HepG2 (cell line): Measurements from ENCODE around the gene RCCD1. TPM values are rescaled to one million over a fixed set of nuclear protein-coding genes. Genes with fewer than 3 reads are reported as not detected.

Source experiments
- ATAC-seq: fragments of 200-7000 bp; cut with Tn5 transposase; 3 replicates; pipeline ENCODE4 v1.9.1; 2020; ENCODE audit warnings: mild to moderate bottlenecking, moderate library complexity
- BruUV-seq: library from RNA; stranded (reverse); fragments of 400-500 nt; replicated peaks from 2 replicates; lab custom pipeline; 2021; lab: Mats Ljungman, UMichigan
- CTCF ChIA-PET: fragments of 300-600 bp; formaldehyde crosslinking; extraction: SDS; loops from one replicate; lab custom pipeline; 2021; ENCODE audit warnings: low total read pairs, inconsistent platforms, low intra/inter-chr PET ratio; lab: Yijun Ruan, JAX
- POLR2A ChIA-PET: fragments of 350-600 bp; sonication (Branson Sonifier 250); formaldehyde crosslinking; loops from one replicate; lab custom pipeline; 2020; ENCODE audit warnings: antibody characterized with exemption, inconsistent platforms; lab: Yijun Ruan, JAX
- DNase-seq: peaks from one replicate; pipeline ENCODE4 v3.0.0-alpha.2; 2015; ENCODE audit warnings: low spot score
- FAIRE-seq: peaks from 3 replicates; lab custom pipeline; 2011; peaks lifted over from hg19 to GRCh38; lab: Jason Lieb, UNC
- H2AFZ ChIP-seq: one replicate; pipeline ENCODE4 v1.6.1; 2011; ENCODE audit warnings: low read length, inconsistent platforms
- H3K27ac ChIP-seq: fragments of 300-600 bp; 3 replicates; pipeline ENCODE4 v1.8.0; 2011; ENCODE audit warnings: mixed run types, mild to moderate bottlenecking, mixed read lengths, low read length, inconsistent platforms; ENCODE audit not compliant: insufficient read depth; ENCODE audit errors: extremely low read length
- H3K27me3 ChIP-seq, 2 experiments: fragments of 200-600 bp in 1 of 2; 2 replicates in 1 of 2; 3 replicates in 1 of 2; pipeline versions ENCODE4 v1.6.0 to v1.8.0; 2011; ENCODE audit warnings: low read length in 2 of 2, mild to moderate bottlenecking in 2 of 2, moderate library complexity in 2 of 2, inconsistent platforms in 1 of 2; ENCODE audit not compliant: insufficient read depth in 2 of 2, control insufficient read depth in 1 of 2
- H3K36me3 ChIP-seq, 2 experiments: fragments of 200-600 bp in 1 of 2; replicated peaks in 1 of 2; 2 replicates in 1 of 2; 3 replicates in 1 of 2; pipeline versions ENCODE4 v1.5.1 to v1.8.0; 2011; ENCODE audit warnings: low read length in 2 of 2, inconsistent platforms in 1 of 2; ENCODE audit not compliant: insufficient read depth in 2 of 2, control insufficient read depth in 1 of 2
- H3K4me1 ChIP-seq: 2 replicates; pipeline ENCODE4 v1.5.1; 2012; ENCODE audit warnings: low read length, inconsistent platforms; ENCODE audit not compliant: insufficient read depth
- H3K4me2 ChIP-seq: 2 replicates; pipeline ENCODE4 v1.6.0; 2011; ENCODE audit warnings: low read depth, low read length, inconsistent platforms
- H3K4me3 ChIP-seq, 3 experiments: fragments of 200-600 bp in 1 of 3; sonication (generic), shearing (Covaris generic) in 1 of 3; replicated peaks in 1 of 3; 2 replicates each; pipeline ENCODE4 v1.5.1; 2011 to 2016; ENCODE audit warnings: low read length in 3 of 3, inconsistent platforms in 2 of 3, low read depth in 2 of 3, mild to moderate bottlenecking in 2 of 3, control low read depth in 1 of 3, mixed read lengths in 1 of 3; ENCODE audit not compliant: insufficient read depth in 1 of 3
- H3K79me2 ChIP-seq: one replicate; pipeline ENCODE4 v1.6.1; 2011; ENCODE audit warnings: low read length, inconsistent platforms; ENCODE audit not compliant: insufficient read depth
- H3K9ac ChIP-seq: 2 replicates; pipeline ENCODE4 v1.6.0; 2011; ENCODE audit warnings: mild to moderate bottlenecking, low read depth, low read length, inconsistent platforms; ENCODE audit not compliant: insufficient read depth
- H3K9me3 ChIP-seq: 2 replicates; pipeline ENCODE4 v1.5.1; 2012; ENCODE audit warnings: mild to moderate bottlenecking, low read length
- H4K20me1 ChIP-seq: 2 replicates; pipeline ENCODE4 v1.6.0; 2011; ENCODE audit warnings: inconsistent platforms, mild to moderate bottlenecking, low read length, moderate library complexity; ENCODE audit not compliant: insufficient read depth
- AHR ChIP-seq: IDR thresholded peaks from 2 replicates; pipeline ENCODE4 v1.6.1; 2018; ENCODE audit warnings: missing genetic modification reagents, missing compliant biosample characterization
- ATF5 ChIP-seq: sonication (generic); formaldehyde crosslinking; IDR thresholded peaks from 2 replicates; pipeline ENCODE4 v1.4.0; 2020; ENCODE audit warnings: mild to moderate bottlenecking, low read depth, missing genetic modification reagents
- CTCF ChIP-seq: sonication (generic); formaldehyde crosslinking; IDR thresholded peaks from 2 replicates; pipeline ENCODE4 v1.5.0; 2020; ENCODE audit warnings: mild to moderate bottlenecking, missing genetic modification reagents, moderate library complexity
- NFIC ChIP-seq: IDR thresholded peaks from 2 replicates; pipeline ENCODE4 v1.6.1; 2012; ENCODE audit warnings: mild to moderate bottlenecking, low read length, inconsistent platforms
- NFRKB ChIP-seq: fragments of 450-650 bp; IDR thresholded peaks from 2 replicates; pipeline ENCODE4 v1.6.1; 2017
- NRL ChIP-seq: sonication (generic); formaldehyde crosslinking; IDR thresholded peaks from 2 replicates; pipeline ENCODE4 v1.5.0; 2020; ENCODE audit warnings: missing genetic modification reagents, mild to moderate bottlenecking, moderate library complexity, borderline replicate concordance
- TBL1XR1 ChIP-seq: fragments of 150-350 bp; IDR thresholded peaks from 2 replicates; pipeline ENCODE4 v1.6.1; 2014; ENCODE audit warnings: borderline replicate concordance, low read length; ENCODE audit not compliant: partially characterized antibody
- TFE3 ChIP-seq: IDR thresholded peaks from 2 replicates; pipeline ENCODE4 v1.6.1; 2016
- ZBTB2 ChIP-seq: sonication (generic); formaldehyde crosslinking; IDR thresholded peaks from 2 replicates; pipeline ENCODE4 v1.8.0; 2022; ENCODE audit warnings: low read depth, missing genetic modification reagents
- ZBTB42 ChIP-seq: sonication (generic); formaldehyde crosslinking; IDR thresholded peaks from 2 replicates; pipeline ENCODE4 v1.5.0; 2020; ENCODE audit warnings: mild to moderate bottlenecking, missing genetic modification reagents
- ZNF337 ChIP-seq: sonication (generic); formaldehyde crosslinking; IDR thresholded peaks from 2 replicates; pipeline ENCODE4 v1.5.1; 2020; ENCODE audit warnings: missing genetic modification reagents, low read depth, mild to moderate bottlenecking, borderline replicate concordance
- ZNF562 ChIP-seq: sonication (generic); formaldehyde crosslinking; IDR thresholded peaks from 2 replicates; pipeline ENCODE4 v1.8.0; 2022; ENCODE audit warnings: missing genetic modification reagents, borderline replicate concordance
- ZNF713 ChIP-seq: sonication (generic); formaldehyde crosslinking; IDR thresholded peaks from 2 replicates; pipeline ENCODE4 v1.4.0; 2020; ENCODE audit warnings: mild to moderate bottlenecking, missing genetic modification reagents
- ZNF775 ChIP-seq: sonication (generic); formaldehyde crosslinking; IDR thresholded peaks from 2 replicates; pipeline ENCODE4 v1.4.0; 2020; ENCODE audit warnings: missing genetic modification reagents, mild to moderate bottlenecking, moderate library complexity, borderline replicate concordance
- WGBS: methylation state at CpG from one replicate; pipeline ENCODE4 v1.1.6; 2017; ENCODE audit warnings: low lambda C conversion rate; 5-methylcytosine and 5-hydroxymethylcytosine counted together
- in situ Hi-C: cut with HindIII; loops from 2 replicates; pipeline ENCODE4 v1.10.0; 2017; ENCODE audit warnings: low pct_unique_long_range_greater_than_20kb; ENCODE audit not compliant: extremely low pct_ligation_motif_present
- intact Hi-C: fragments of 100-400 bp; cut with micrococcal nuclease; formaldehyde crosslinking; loops from one replicate; pipeline ENCODE4 v1.10.0; 2022; ENCODE audit not compliant: unreplicated experiment
- polyA plus RNA-seq, 8 experiments: library from polyadenylated mRNA; depleted of rRNA in 3 of 8; stranded (reverse) in 7 of 8; unstranded in 1 of 8; fragments of >200 nt; fragmentation: Illumina TruSeq in 4 of 8; extraction: Trizol in 4 of 8; gene quantifications; 2 replicates each; pipeline versions ENCODE4 v1.2.1 to v1.2.3, GENCODE V29; 2011 to 2016; ENCODE audit warnings: low read depth in 4 of 8, missing spikeins in 1 of 8, mixed read lengths in 1 of 8; ENCODE audit not compliant: insufficient read depth in 1 of 8
- total RNA-seq, 5 experiments: library from RNA; depleted of rRNA; stranded (reverse); fragments of >200 nt; fragmentation: Illumina TruSeq; extraction: Trizol; gene quantifications; 2 replicates each; pipeline ENCODE4 v1.2.3, GENCODE V29; 2016; ENCODE audit warnings: low read depth in 1 of 5

The RCCD1 gene
- total and polyA plus RNA-seq, 2 of the 13 experiments (the other 11 are each of a cell fraction or from before 2014, with no cell fraction given): 14.1 to 15.1 TPM

- intact Hi-C loops: no loop called here
- CTCF ChIA-PET: no interaction called here
Measured at GRCh38 chr15:90988296-90988695, 33.6 kb downstream of the RCCD1 start.

More at GRCh38 chr15:90988296-90988695, 33.6 kb downstream of the RCCD1 start:
- in situ Hi-C loops: no loop called here
- TF ChIP-seq ZNF562 (CRISPR knock-in tag) (no peak), TBL1XR1 (no peak), ZNF337 (CRISPR knock-in tag) (no peak), TFE3 (CRISPR knock-in tag) (no peak), CTCF (no peak), ZBTB42 (no peak), ZNF775 (CRISPR knock-in tag) (no peak), AHR (CRISPR knock-in tag) (no peak), ZNF713 (CRISPR knock-in tag) (no peak), NFIC (no peak), NFRKB (no peak), NRL (no peak), ATF5 (CRISPR knock-in tag) (no peak), ZBTB2 (no peak)
- peak; percentile 39 for ATAC-seq
- H3K27me3 ChIP-seq: no peaks in the 10 kb centered on the region
- no TSS peak for BruUV-seq
- H2AFZ ChIP-seq: no peak overlapping the region
- WGBS: 89% methylated on average over 6 of the region's 6 CpGs
- no peak overlapping the region for H3K4me3 ChIP-seq
- H3K79me2 ChIP-seq: peaks cover 83% of the 10 kb centered on the region
- H3K9ac ChIP-seq: no peak overlapping the region
- peak overlapping the region; percentile 18 for H3K27ac ChIP-seq
- POLR2A ChIA-PET: no interaction called here
- peak overlapping the region; percentile 27; the same call in 1 of the 2 replicates for H3K4me2 ChIP-seq
- peaks cover 7% of the 10 kb centered on the region for H4K20me1 ChIP-seq
- no peak for FAIRE-seq
- H3K36me3 ChIP-seq: peaks cover 3 to 20% of the 10 kb centered on the region in 2 experiments; a peak in 3 of 5 replicates
- DNase-seq: no peak
- no peaks in the 10 kb centered on the region for H3K9me3 ChIP-seq
- H3K4me1 ChIP-seq: peaks cover 34% of the 10 kb centered on the region
